ENCODE data around the gene NOL3.
"Not testable (repeated sequence)": the region's sequence is repeated elsewhere in the genome, so short reads cannot be mapped to it uniquely, and the experiment has no call there.

NOL3 gene

GRCh38 chr16:67170168-67170948 is at the start of gene NOL3:
TSS of gene NOL3 (plus strand) at chr16:67170538.
- Mint-ChIP-seq H3K4me1 (ENCODE audit: low read depth) (peaks cover 23% of the 10 kb centered on the region), H3K27me3 (peaks cover 33% of the 10 kb centered on the region), H3K27ac (no peak within 1 kb of the TSS), H3K4me3 (peak within 1 kb of the TSS; percentile 78), H3K36me3 (peaks cover 3% of the 10 kb centered on the region), H3K9me3 (ENCODE audit: low read depth) (no peaks in the 10 kb centered on the region)

DNA sequence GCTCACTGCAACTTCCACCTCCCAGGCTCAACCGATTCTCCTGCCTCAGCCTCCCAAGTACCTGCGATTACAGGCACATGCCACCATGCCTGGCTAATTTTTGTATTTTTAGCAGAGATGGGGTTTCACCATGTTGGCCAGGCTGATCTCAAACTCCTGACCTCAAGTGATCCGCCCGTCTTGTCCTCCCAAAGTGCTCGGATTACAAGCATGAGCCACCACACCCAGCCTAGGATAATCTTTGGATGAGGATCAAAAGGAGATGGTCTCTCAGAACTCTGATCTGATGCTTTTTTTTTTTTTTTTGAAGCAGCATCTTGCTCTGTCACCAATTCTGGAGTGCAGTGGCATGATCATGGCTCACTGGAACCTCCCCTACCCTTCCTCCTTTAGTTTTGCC is 47.5 kb upstream of the NOL3 start:
- not testable (repeated sequence) for H3K9me3 Mint-ChIP-seq (ENCODE audit: low read depth); H3K4me1 Mint-ChIP-seq (ENCODE audit: low read depth); H3K27ac Mint-ChIP-seq; H3K27me3 Mint-ChIP-seq; H3K4me3 Mint-ChIP-seq
- peaks cover 18% of the 10 kb centered on the region for H3K36me3 Mint-ChIP-seq

DNA sequence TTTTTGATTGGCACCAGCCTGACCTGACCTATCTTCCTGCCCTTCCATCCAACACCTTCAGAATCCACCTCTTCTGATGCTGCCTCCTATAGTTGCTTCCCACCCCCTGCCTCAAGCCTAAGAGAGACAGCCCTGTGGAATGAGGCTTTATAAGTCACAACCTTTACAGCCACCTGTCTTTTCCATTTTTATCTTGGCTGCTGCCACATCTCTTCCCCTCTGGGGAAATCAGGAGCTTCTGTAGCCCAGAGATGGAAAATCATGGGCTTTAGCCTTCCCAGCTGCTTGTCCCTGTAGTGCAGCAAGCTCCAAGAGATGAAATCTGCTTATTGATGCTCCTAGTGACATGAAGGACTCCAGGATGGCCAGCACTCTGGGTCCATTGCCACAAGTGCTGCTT is 41.9 kb upstream of the NOL3 start:
- H3K27ac Mint-ChIP-seq, result no peak overlapping the region
- peaks cover 29% of the 10 kb centered on the region for H3K36me3 Mint-ChIP-seq
- H3K4me1 Mint-ChIP-seq (ENCODE audit: low read depth), result no peaks in the 10 kb centered on the region
- H3K4me3 Mint-ChIP-seq, result no peak overlapping the region
- H3K9me3 Mint-ChIP-seq (ENCODE audit: low read depth), result no peaks in the 10 kb centered on the region
- H3K27me3 Mint-ChIP-seq, result no peaks in the 10 kb centered on the region

GRCh38 chr16:67128887-67129286 is 41.5 kb upstream of the NOL3 start:
- H3K36me3 Mint-ChIP-seq, result peaks cover 24% of the 10 kb centered on the region
- no peaks in the 10 kb centered on the region for H3K9me3 Mint-ChIP-seq (ENCODE audit: low read depth)
- no peak overlapping the region for H3K27ac Mint-ChIP-seq
- H3K4me1 Mint-ChIP-seq (ENCODE audit: low read depth), result no peaks in the 10 kb centered on the region
- no peaks in the 10 kb centered on the region for H3K27me3 Mint-ChIP-seq
- no peak overlapping the region for H3K4me3 Mint-ChIP-seq

GRCh38 chr16:67129422-67129821 is 40.9 kb upstream of the NOL3 start:
- no peaks in the 10 kb centered on the region for H3K9me3 Mint-ChIP-seq (ENCODE audit: low read depth)
- H3K36me3 Mint-ChIP-seq, result peaks cover 21% of the 10 kb centered on the region
- H3K27me3 Mint-ChIP-seq, result no peaks in the 10 kb centered on the region
- no peaks in the 10 kb centered on the region for H3K4me1 Mint-ChIP-seq (ENCODE audit: low read depth)
- H3K27ac Mint-ChIP-seq, result no peak overlapping the region
- H3K4me3 Mint-ChIP-seq, result no peak overlapping the region

- no peak overlapping the region for H3K27ac Mint-ChIP-seq
- H3K36me3 Mint-ChIP-seq, result peaks cover 17% of the 10 kb centered on the region
- H3K4me1 Mint-ChIP-seq (ENCODE audit: low read depth), result no peaks in the 10 kb centered on the region
- H3K27me3 Mint-ChIP-seq, result no peaks in the 10 kb centered on the region
- H3K9me3 Mint-ChIP-seq (ENCODE audit: low read depth), result no peaks in the 10 kb centered on the region
- H3K4me3 Mint-ChIP-seq, result no peak overlapping the region
Observed at GRCh38 chr16:67137605-67138004, 32.7 kb upstream of the NOL3 start.

- Mint-ChIP-seq H3K36me3 (peaks cover 31% of the 10 kb centered on the region), H3K9me3 (ENCODE audit: low read depth) (no peaks in the 10 kb centered on the region)
Observed at GRCh38 chr16:67141391-67141790, 28.9 kb upstream of the NOL3 start.

DNA sequence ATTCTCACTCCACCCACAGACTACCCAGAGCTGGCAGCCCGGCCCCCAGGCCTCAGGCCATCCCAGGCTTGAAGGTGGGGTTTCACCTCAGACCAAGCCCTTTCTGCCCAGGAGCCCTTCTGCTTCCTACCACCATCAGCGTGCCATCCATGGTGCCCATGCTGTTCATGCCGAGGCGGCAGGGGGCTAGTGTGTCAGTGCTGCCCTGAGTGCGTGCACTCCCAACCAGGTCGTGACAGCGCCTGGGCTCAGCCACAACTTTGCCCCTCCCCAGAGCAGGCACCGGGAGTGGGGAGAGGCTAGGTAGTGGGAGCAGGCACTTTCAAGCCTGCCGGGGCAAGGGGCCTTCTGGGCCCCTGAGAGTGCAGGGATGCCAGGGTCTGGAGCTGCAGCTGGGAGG is 28.0 kb upstream of the NOL3 start:
- Mint-ChIP-seq H3K4me3 (no peak overlapping the region), H3K4me1 (ENCODE audit: low read depth) (no peaks in the 10 kb centered on the region), H3K36me3 (peaks cover 32% of the 10 kb centered on the region), H3K27ac (no peak overlapping the region), H3K27me3 (no peaks in the 10 kb centered on the region), H3K9me3 (ENCODE audit: low read depth) (no peaks in the 10 kb centered on the region)

More at GRCh38 chr16:67141391-67141790, 28.9 kb upstream of the NOL3 start:
- no peak overlapping the region for H3K4me3 Mint-ChIP-seq
- no peaks in the 10 kb centered on the region for H3K4me1 Mint-ChIP-seq (ENCODE audit: low read depth)
- no peak overlapping the region for H3K27ac Mint-ChIP-seq
- H3K27me3 Mint-ChIP-seq, result no peaks in the 10 kb centered on the region

- H3K27me3 Mint-ChIP-seq, result no peaks in the 10 kb centered on the region
- peaks cover 34% of the 10 kb centered on the region for H3K36me3 Mint-ChIP-seq
- no peak overlapping the region for H3K27ac Mint-ChIP-seq
- no peak overlapping the region for H3K4me3 Mint-ChIP-seq
- H3K9me3 Mint-ChIP-seq (ENCODE audit: low read depth), result no peaks in the 10 kb centered on the region
- no peaks in the 10 kb centered on the region for H3K4me1 Mint-ChIP-seq (ENCODE audit: low read depth)
Observed at GRCh38 chr16:67144943-67145342, 25.4 kb upstream of the NOL3 start.

DNA sequence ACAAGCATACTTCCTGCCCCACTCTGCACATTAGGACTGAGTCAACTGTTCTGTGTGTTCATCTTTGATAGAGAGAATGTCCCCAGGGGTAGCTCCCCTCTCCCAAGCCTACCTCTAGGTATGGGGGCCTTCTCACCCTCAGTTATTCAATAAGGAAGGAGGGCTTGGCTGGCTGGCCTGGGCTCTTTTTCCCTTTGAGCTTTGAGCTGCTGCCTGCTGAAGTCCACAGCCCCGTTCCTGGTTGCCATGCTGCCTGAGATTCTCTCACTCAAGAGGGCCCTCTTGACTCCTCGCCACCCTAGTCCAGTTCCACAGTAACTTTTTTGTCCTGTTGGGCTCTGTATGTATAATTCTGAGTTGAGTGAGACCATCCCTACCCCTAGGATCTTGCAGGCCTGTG is 24.6 kb upstream of the NOL3 start:
- no peak overlapping the region for H3K4me3 Mint-ChIP-seq
- peaks cover 27% of the 10 kb centered on the region for H3K36me3 Mint-ChIP-seq
- no peaks in the 10 kb centered on the region for H3K9me3 Mint-ChIP-seq (ENCODE audit: low read depth)
- no peaks in the 10 kb centered on the region for H3K4me1 Mint-ChIP-seq (ENCODE audit: low read depth)
- no peaks in the 10 kb centered on the region for H3K27me3 Mint-ChIP-seq
- no peak overlapping the region for H3K27ac Mint-ChIP-seq

- peaks cover 2% of the 10 kb centered on the region for H3K4me1 Mint-ChIP-seq (ENCODE audit: low read depth)
- peaks cover 3% of the 10 kb centered on the region for H3K27me3 Mint-ChIP-seq
- H3K4me3 Mint-ChIP-seq, result no peak overlapping the region
- no peak overlapping the region for H3K27ac Mint-ChIP-seq
- H3K9me3 Mint-ChIP-seq (ENCODE audit: low read depth), result no peaks in the 10 kb centered on the region
- H3K36me3 Mint-ChIP-seq, result peaks cover 23% of the 10 kb centered on the region
Observed at GRCh38 chr16:67146523-67147357, 23.6 kb upstream of the NOL3 start.

DNA sequence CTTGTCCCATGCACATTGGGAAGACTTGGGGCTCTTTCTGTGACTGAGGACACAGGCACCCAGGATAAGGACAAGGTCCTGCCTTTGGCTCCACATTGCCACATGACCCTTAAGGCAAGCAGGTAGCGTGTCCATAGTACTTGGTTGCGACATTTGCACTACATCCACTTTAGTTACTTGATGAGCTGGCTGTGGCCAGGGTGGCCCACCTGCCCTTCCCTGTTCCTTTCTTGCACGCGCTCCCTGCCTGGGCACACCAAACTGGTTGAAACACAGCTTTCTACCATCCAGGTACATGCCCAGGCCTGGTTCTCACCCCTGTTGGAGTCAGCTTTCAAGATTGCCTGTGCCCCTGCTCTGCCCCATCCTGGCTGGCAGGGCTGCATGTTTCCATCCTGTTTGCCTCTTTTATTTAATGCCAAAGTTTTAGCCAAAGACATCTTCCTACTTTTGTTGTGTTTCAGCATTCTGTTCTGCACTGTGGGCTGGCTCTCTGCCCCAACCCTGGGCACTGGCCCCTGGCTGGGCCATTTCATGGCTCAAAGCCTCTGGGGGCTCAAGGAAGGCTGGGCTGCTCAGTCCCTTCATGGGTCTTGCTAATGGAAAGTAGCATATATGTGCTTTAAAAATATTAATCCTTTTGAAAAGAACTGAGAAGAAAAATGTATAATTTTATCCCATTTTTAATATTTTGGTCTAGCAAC is 22.7 kb upstream of the NOL3 start:
- peaks cover 23% of the 10 kb centered on the region for H3K36me3 Mint-ChIP-seq
- peaks cover 3% of the 10 kb centered on the region for H3K27me3 Mint-ChIP-seq
- no peaks in the 10 kb centered on the region for H3K9me3 Mint-ChIP-seq (ENCODE audit: low read depth)
- no peak overlapping the region for H3K27ac Mint-ChIP-seq
- H3K4me3 Mint-ChIP-seq, result no peak overlapping the region
- peaks cover 3% of the 10 kb centered on the region for H3K4me1 Mint-ChIP-seq (ENCODE audit: low read depth)

DNA sequence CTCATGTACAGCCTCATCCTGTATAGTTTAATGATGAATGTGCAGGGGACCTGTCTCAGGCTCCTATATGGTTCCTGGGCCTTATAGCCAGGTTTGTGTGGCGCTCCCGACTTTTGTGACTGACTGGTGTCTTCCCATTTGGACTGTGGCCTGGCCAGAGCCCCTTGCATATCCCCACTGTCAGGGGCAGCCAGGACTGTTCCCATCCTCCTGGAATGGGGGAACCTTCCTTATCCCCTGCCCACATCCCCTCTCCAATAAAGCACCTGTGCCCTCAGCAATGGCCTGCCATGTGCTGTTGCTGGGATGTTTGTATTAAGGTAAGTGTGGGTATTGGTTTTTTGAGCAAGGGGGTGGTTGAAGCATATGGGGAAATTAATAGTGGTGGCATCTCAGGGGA is 22.1 kb upstream of the NOL3 start:
- Mint-ChIP-seq H3K4me1 (ENCODE audit: low read depth) (peaks cover 7% of the 10 kb centered on the region), H3K9me3 (ENCODE audit: low read depth) (no peaks in the 10 kb centered on the region), H3K4me3 (no peak overlapping the region), H3K36me3 (peaks cover 20% of the 10 kb centered on the region), H3K27ac (no peak overlapping the region), H3K27me3 (peaks cover 3% of the 10 kb centered on the region)

DNA sequence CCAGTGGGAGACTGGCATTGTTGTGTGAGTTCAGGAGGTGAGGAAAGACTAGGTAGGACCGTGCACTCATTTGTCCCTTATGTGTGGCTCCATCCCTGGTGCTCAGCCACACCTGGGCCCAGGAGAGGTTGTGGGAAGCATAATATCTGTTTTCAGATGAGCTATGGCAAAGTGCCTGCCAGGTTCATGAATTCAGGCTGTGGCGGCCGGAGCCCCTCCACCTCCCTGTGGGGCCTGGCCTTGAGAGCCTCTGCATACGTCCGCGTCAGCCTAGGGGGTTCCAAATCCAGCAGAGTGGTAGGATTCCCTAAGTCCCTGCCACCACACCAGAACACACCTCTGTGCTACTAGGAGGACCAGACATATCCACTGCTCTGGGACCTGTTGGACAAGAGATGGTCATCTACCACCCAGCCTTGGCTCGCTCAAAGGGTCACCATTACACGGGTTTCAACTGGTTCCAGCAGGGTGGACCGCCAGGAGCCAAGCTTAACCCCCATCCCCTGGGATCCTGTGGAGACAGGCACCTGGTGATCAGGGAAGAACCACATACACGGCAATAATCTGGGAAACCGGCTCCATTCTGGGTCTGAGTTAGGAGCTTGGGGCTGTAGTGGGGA is 21.6 kb upstream of the NOL3 start:
- Mint-ChIP-seq H3K36me3 (peaks cover 18% of the 10 kb centered on the region), H3K27ac (no peak overlapping the region), H3K9me3 (ENCODE audit: low read depth) (no peaks in the 10 kb centered on the region), H3K4me1 (ENCODE audit: low read depth) (peaks cover 7% of the 10 kb centered on the region), H3K27me3 (peaks cover 3% of the 10 kb centered on the region), H3K4me3 (peak overlapping the region; percentile 44)
